H1 (cell line): Measurements from ENCODE around the gene DYRK1A. TPM values are rescaled to one million over a fixed set of nuclear protein-coding genes. Genes with fewer than 3 reads are reported as not detected.

Experiments used
- CTCF ChIA-PET: fragments of 300-600 bp; sonication (Branson Sonifier 250); formaldehyde crosslinking; loops from one replicate; lab custom pipeline; 2021; ENCODE audit not compliant: partially characterized antibody; lab: Charles Lee
- POLR2A ChIA-PET: fragments of 300-600 bp; sonication (Branson Sonifier 250); formaldehyde crosslinking; loops from one replicate; lab custom pipeline; 2021; ENCODE audit warnings: inconsistent platforms; ENCODE audit not compliant: partially characterized antibody; lab: Charles Lee
- DNase-seq, 2 experiments: peaks; one replicate each; pipeline versions ENCODE4 v3.0.0 to v3.0.0-alpha.2; 2010 to 2022; ENCODE audit warnings: low spot score in 2 of 2, low read depth in 1 of 2, mixed read lengths in 1 of 2
- FAIRE-seq: peaks from 2 replicates; lab custom pipeline; 2011; peaks lifted over from hg19 to GRCh38; lab: Jason Lieb, UNC
- H2AFZ ChIP-seq: 2 replicates; pipeline ENCODE4 v1.8.1; 2012; ENCODE audit warnings: low read length, inconsistent platforms
- H2AK5ac ChIP-seq: 2 replicates; pipeline ENCODE4 v1.6.1; 2013; ENCODE audit warnings: low read depth, low read length
- H2BK120ac ChIP-seq: replicated peaks from 2 replicates; pipeline ENCODE3; 2013; ENCODE audit warnings: low read depth, low read length, inconsistent platforms
- H2BK12ac ChIP-seq: 2 replicates; pipeline ENCODE4 v1.6.1; 2013; ENCODE audit warnings: low read depth, low read length
- H2BK15ac ChIP-seq: 2 replicates; pipeline ENCODE4 v1.6.1; 2013; ENCODE audit warnings: low read length
- H2BK20ac ChIP-seq: 2 replicates; pipeline ENCODE4 v1.6.1; 2013; ENCODE audit warnings: low read length
- H2BK5ac ChIP-seq: 2 replicates; pipeline ENCODE4 v1.6.1; 2013; ENCODE audit warnings: low read depth, low read length
- H3K14ac ChIP-seq: 2 replicates; pipeline ENCODE4 v1.6.1; 2013; ENCODE audit warnings: inconsistent platforms; ENCODE audit not compliant: insufficient read length
- H3K18ac ChIP-seq: 2 replicates; pipeline ENCODE4 v1.6.1; 2013; ENCODE audit warnings: low read length; ENCODE audit errors: extremely low read depth
- H3K23ac ChIP-seq: 2 replicates; pipeline ENCODE4 v1.6.1; 2013; ENCODE audit warnings: inconsistent platforms; ENCODE audit not compliant: insufficient read length
- H3K23me2 ChIP-seq: 2 replicates; pipeline ENCODE4 v1.6.1; 2013; ENCODE audit warnings: low read depth, low read length
- H3K27ac ChIP-seq: 2 replicates; pipeline ENCODE4 v1.6.1; 2011; ENCODE audit warnings: low read depth, low read length, inconsistent platforms
- H3K27me3 ChIP-seq, 4 experiments: replicated peaks in 1 of 4; 1 replicate in 1 of 4; 2 replicates in 3 of 4; pipeline versions ENCODE4 v1.6.1 to v1.8.1; 2011 to 2013; ENCODE audit warnings: low read length in 3 of 4, mild to moderate bottlenecking in 3 of 4, inconsistent platforms in 2 of 4, mixed read lengths in 2 of 4, moderate library complexity in 1 of 4; ENCODE audit not compliant: control insufficient read depth in 3 of 4, insufficient read depth in 3 of 4; ENCODE audit errors: extremely low read depth in 1 of 4
- H3K36me3 ChIP-seq, 4 experiments: 2 replicates each; pipeline versions ENCODE4 v1.6.1 to v1.8.1; 2011 to 2013; ENCODE audit warnings: mild to moderate bottlenecking in 4 of 4, low read length in 3 of 4, moderate library complexity in 2 of 4, control low read depth in 1 of 4, inconsistent platforms in 1 of 4; ENCODE audit not compliant: insufficient read depth in 4 of 4, control insufficient read depth in 2 of 4
- H3K4ac ChIP-seq: replicated peaks from 2 replicates; pipeline ENCODE3; 2013; ENCODE audit warnings: low read length, low read depth, mixed read lengths, inconsistent platforms; ENCODE audit not compliant: insufficient read length
- H3K4me1 ChIP-seq, 4 experiments: replicated peaks in 1 of 4; 1 replicate in 1 of 4; 2 replicates in 3 of 4; pipeline versions ENCODE4 v1.6.1 to v1.8.1; 2011 to 2013; ENCODE audit warnings: low read length in 3 of 4, inconsistent platforms in 2 of 4, mixed read lengths in 1 of 4; ENCODE audit not compliant: insufficient read depth in 4 of 4, control insufficient read depth in 3 of 4
- H3K4me2 ChIP-seq, 2 experiments: 2 replicates each; pipeline versions ENCODE4 v1.6.1 to v1.8.1; 2011 to 2013; ENCODE audit warnings: low read depth in 2 of 2, low read length in 2 of 2, control low read depth in 1 of 2, inconsistent platforms in 1 of 2, mild to moderate bottlenecking in 1 of 2; ENCODE audit not compliant: insufficient read depth in 1 of 2
- H3K4me3 ChIP-seq, 4 experiments: fragments of 200-600, 300-600 bp in 1 of 4; sonication (generic), shearing (Covaris generic), sonication (Bioruptor Twin) in 1 of 4; 2 replicates each; pipeline versions ENCODE4 v1.5.1 to v1.8.1; 2011 to 2016; ENCODE audit warnings: low read length in 4 of 4, low read depth in 3 of 4, control low read depth in 2 of 4, inconsistent platforms in 2 of 4, mild to moderate bottlenecking in 2 of 4, mixed read lengths in 1 of 4, moderate library complexity in 1 of 4; ENCODE audit not compliant: insufficient read depth in 2 of 4; ENCODE audit errors: extremely low read depth in 1 of 4
- H3K56ac ChIP-seq: replicated peaks from 2 replicates; pipeline ENCODE3; 2013; ENCODE audit warnings: low read depth, mild to moderate bottlenecking, mixed read lengths, low read length, inconsistent platforms; ENCODE audit not compliant: insufficient read length
- H3K79me1 ChIP-seq: 2 replicates; pipeline ENCODE4 v1.6.1; 2013; ENCODE audit warnings: low read depth, low read length, control low read depth
- H3K79me2 ChIP-seq, 2 experiments: 2 replicates each; pipeline versions ENCODE4 v1.6.1 to v1.8.1; 2012 to 2013; ENCODE audit warnings: low read length in 2 of 2, mild to moderate bottlenecking in 2 of 2, inconsistent platforms in 1 of 2; ENCODE audit not compliant: insufficient read depth in 2 of 2, control insufficient read depth in 1 of 2
- H3K9ac ChIP-seq, 4 experiments: replicated peaks in 1 of 4; 1 replicate in 1 of 4; 2 replicates in 3 of 4; pipeline versions ENCODE4 v1.6.1 to v1.8.1; 2011 to 2013; ENCODE audit warnings: low read depth in 3 of 4, low read length in 3 of 4, control low read depth in 2 of 4, mild to moderate bottlenecking in 2 of 4, moderate library complexity in 2 of 4, inconsistent platforms in 1 of 4; ENCODE audit errors: extremely low read depth in 1 of 4
- H3K9me3 ChIP-seq, 2 experiments: 2 replicates each; pipeline versions ENCODE4 v1.6.1 to v1.8.1; 2012 to 2013; ENCODE audit warnings: mild to moderate bottlenecking in 2 of 2, moderate library complexity in 2 of 2, control low read depth in 1 of 2, inconsistent platforms in 1 of 2, low read depth in 1 of 2, low read length in 1 of 2, mixed read lengths in 1 of 2; ENCODE audit not compliant: insufficient read depth in 2 of 2
- H4K20me1 ChIP-seq, 2 experiments: replicated peaks in 1 of 2; 2 replicates each; pipeline versions ENCODE3 to v1.8.1; 2011 to 2013; ENCODE audit warnings: inconsistent platforms in 2 of 2, low read length in 2 of 2, mild to moderate bottlenecking in 1 of 2; ENCODE audit not compliant: insufficient read depth in 2 of 2, control insufficient read depth in 1 of 2
- H4K5ac ChIP-seq: 2 replicates; pipeline ENCODE4 v1.6.1; 2013; ENCODE audit warnings: low read length, low read depth, mixed read lengths, inconsistent platforms; ENCODE audit not compliant: insufficient read length
- H4K8ac ChIP-seq: 2 replicates; pipeline ENCODE4 v1.8.0; 2013; ENCODE audit warnings: mild to moderate bottlenecking, moderate library complexity, low read length, inconsistent platforms; ENCODE audit not compliant: insufficient read depth; ENCODE audit errors: extremely low read depth
- H4K91ac ChIP-seq: replicated peaks from 2 replicates; pipeline ENCODE3; 2013; ENCODE audit warnings: low read length, mixed read lengths, inconsistent platforms; ENCODE audit not compliant: insufficient read length
- RAD21 ChIP-seq, 2 experiments: IDR thresholded peaks in 1 of 2; conservative IDR thresholded peaks in 1 of 2; 2 replicates each; pipeline ENCODE4 v1.6.1; 2011; ENCODE audit warnings: low read depth in 2 of 2, low read length in 2 of 2, improper control_type of control experiment in 1 of 2, inconsistent platforms in 1 of 2, mild to moderate bottlenecking in 1 of 2, moderate library complexity in 1 of 2
- RFX5 ChIP-seq: IDR thresholded peaks from 2 replicates; pipeline ENCODE4 v1.6.1; 2011; ENCODE audit warnings: low read depth, low read length, improper control_type of control experiment, borderline replicate concordance
- WGBS, 2 experiments: shearing (Covaris generic) in 1 of 2; methylation state at CpG; one replicate each; pipeline versions ENCODE4 v1.1.6 to v1.1.7; 2013 to 2015; ENCODE audit warnings: low lambda C conversion rate in 2 of 2, mixed read lengths in 2 of 2, inconsistent platforms in 1 of 2, low coverage in 1 of 2, missing lambda C conversion rate in 1 of 2; ENCODE audit not compliant: insufficient replicate concordance in 2 of 2, insufficient coverage in 1 of 2, insufficient read length in 1 of 2; ENCODE audit errors: extremely low coverage in 1 of 2, missing lambda C conversion rate in 1 of 2; 5-methylcytosine and 5-hydroxymethylcytosine counted together
- polyA plus RNA-seq, 7 experiments: library from polyadenylated mRNA; depleted of rRNA in 3 of 7; stranded (reverse) in 5 of 7; unstranded in 2 of 7; fragments of >200 nt in 5 of 7; fragments of 200-250 nt in 2 of 7; gene quantifications; 1 replicate in 5 of 7; 2 replicates in 1 of 7; 4 replicates in 1 of 7; pipeline versions ENCODE4 v1.2.1 to v1.2.3, GENCODE V29; 2011 to 2013; ENCODE audit warnings: missing spikeins in 2 of 7, mixed read lengths in 2 of 7
- total RNA-seq: library from RNA; stranded (reverse); fragmentation: NEBNext Ultra II Directional; extraction: Animal tissue kit (Norgen Biotek cat#: 25700); gene quantifications from 2 replicates; pipeline ENCODE4 v1.2.1, GENCODE V29; 2021

The DYRK1A gene
- total and polyA plus RNA-seq, 2 of the 8 experiments (the other 6 are each of a cell fraction or from before 2014, with no cell fraction given), result 61.1 to 62.2 TPM

GRCh38 chr21:37489553-37489952, 123.0 kb downstream of the DYRK1A start:
- no peak overlapping the region for H4K91ac ChIP-seq
- WGBS, 2 experiments, result 77% methylated on average over 1 of the region's 1 CpG; no CpG with 5 or more reads in 1 of the 2 experiments
- no peaks in the 10 kb centered on the region for H3K27me3 ChIP-seq
- no peaks in the 10 kb centered on the region for H3K79me1 ChIP-seq
- H3K79me2 ChIP-seq, result peaks cover 0 to 9% of the 10 kb centered on the region in 2 experiments; a peak in 2 of 4 replicates
- peaks cover 0 to 28% (median 4%) of the 10 kb centered on the region in 4 experiments; a peak in 4 of 8 replicates for H3K36me3 ChIP-seq
- H3K14ac ChIP-seq, result no peak overlapping the region
- no peak for DNase-seq
- no peak overlapping the region for H2BK15ac ChIP-seq
- H3K56ac ChIP-seq, result no peak overlapping the region
- peaks cover 0 to 4% of the 10 kb centered on the region in 2 experiments for H4K20me1 ChIP-seq
- no peak overlapping the region for H2BK20ac ChIP-seq
- no peak overlapping the region for H2BK5ac ChIP-seq
- no peak overlapping the region for H3K4ac ChIP-seq
- H3K4me1 ChIP-seq, result no peaks in the 10 kb centered on the region; a peak in 1 of 7 replicates
- no peaks in the 10 kb centered on the region for H3K9me3 ChIP-seq
- no peak overlapping the region for H4K5ac ChIP-seq
- no peaks in the 10 kb centered on the region for H3K23me2 ChIP-seq
- H2BK120ac ChIP-seq, result no peak overlapping the region
- H3K9ac ChIP-seq, result no peak overlapping the region
- no peak overlapping the region for H4K8ac ChIP-seq
- no peak overlapping the region for H2BK12ac ChIP-seq
- no peak overlapping the region for H2AK5ac ChIP-seq
- POLR2A ChIA-PET, result interaction anchor here (0.7 kb wide), 1 partner anchor 32 kb away, joined by 3 read pairs; no protein-coding TSS in a partner anchor
- TF ChIP-seq RFX5, result no peak
- peak; percentile 9 to 30; a peak in 3 of 4 replicates for TF ChIP-seq RAD21 (IDR thresholded peaks at IDR 0.05 in 1 of 2, conservative IDR thresholded peaks at IDR 0.05 in 1 of 2; ENCODE audit: low read depth in 2 of 2, low read length in 2 of 2)
- no peak overlapping the region for H3K4me3 ChIP-seq
- no peak overlapping the region for H2AFZ ChIP-seq
- no peak overlapping the region for H3K23ac ChIP-seq
- H3K18ac ChIP-seq, result no peak overlapping the region
- CTCF ChIA-PET, result interaction anchor here (0.9 kb wide), 1 partner anchor 147 kb away, joined by 3 read pairs; no protein-coding TSS in a partner anchor
- no peak overlapping the region for H3K27ac ChIP-seq
- H3K4me2 ChIP-seq, result no peak overlapping the region
- no peak for FAIRE-seq
